PC-9 (cell line): ENCODE measurements around the gene ACBD6.

Experiments
- EZH2 ChIP-seq: fragments of 200-600 bp; sonication (generic); IDR thresholded peaks from 2 replicates; pipeline ENCODE4 v1.8.0; 2017; ENCODE audit warnings: antibody characterized with exemption, low read depth
- TF ChIP-seq, protein P1 (sequence below): fragments of 200-600 bp; sonication (generic); conservative IDR thresholded peaks from 2 replicates; pipeline ENCODE4 v1.6.1; 2017; ENCODE audit warnings: mixed run types, antibody characterized with exemption, mild to moderate bottlenecking, moderate library complexity

DNA sequence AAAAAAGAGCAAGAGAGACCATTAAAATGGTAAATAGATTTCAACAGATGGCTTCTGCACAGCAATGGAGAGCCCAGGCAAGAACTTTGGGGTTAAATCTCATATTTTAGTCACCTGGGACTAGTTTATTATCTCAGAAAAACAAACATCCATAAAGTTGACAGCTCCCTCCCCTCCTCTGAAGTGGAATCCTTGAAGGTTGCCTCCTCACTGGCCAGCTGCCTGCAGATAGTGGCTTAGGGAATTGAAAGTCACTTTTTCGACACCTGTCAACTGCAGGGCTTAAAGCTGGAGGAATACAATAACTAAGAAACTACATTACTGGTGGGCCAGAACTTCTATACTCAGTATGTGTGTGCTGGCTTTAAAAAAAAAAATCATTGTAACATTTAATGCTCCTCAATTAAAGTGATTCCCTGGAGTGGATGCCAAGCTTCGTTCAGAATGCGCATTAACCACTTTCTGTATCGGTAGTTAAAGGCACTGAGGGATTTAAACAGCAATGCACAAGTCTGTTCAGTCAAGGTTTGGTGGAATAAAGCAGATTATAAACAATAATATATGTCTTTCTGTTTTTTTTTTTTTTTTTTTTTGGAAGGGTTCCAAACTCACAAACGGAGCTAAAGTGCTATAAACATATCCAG, 219.9 kb downstream of the ACBD6 start:
- TF ChIP-seq, protein P1, sequence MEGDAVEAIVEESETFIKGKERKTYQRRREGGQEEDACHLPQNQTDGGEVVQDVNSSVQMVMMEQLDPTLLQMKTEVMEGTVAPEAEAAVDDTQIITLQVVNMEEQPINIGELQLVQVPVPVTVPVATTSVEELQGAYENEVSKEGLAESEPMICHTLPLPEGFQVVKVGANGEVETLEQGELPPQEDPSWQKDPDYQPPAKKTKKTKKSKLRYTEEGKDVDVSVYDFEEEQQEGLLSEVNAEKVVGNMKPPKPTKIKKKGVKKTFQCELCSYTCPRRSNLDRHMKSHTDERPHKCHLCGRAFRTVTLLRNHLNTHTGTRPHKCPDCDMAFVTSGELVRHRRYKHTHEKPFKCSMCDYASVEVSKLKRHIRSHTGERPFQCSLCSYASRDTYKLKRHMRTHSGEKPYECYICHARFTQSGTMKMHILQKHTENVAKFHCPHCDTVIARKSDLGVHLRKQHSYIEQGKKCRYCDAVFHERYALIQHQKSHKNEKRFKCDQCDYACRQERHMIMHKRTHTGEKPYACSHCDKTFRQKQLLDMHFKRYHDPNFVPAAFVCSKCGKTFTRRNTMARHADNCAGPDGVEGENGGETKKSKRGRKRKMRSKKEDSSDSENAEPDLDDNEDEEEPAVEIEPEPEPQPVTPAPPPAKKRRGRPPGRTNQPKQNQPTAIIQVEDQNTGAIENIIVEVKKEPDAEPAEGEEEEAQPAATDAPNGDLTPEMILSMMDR: no peak
- TF ChIP-seq EZH2: no peak
